Measurements from ENCODE around the gene TSPAN12.

Gene TSPAN12

GRCh38 chr7:120742372-120742771 is 115.6 kb downstream of the TSPAN12 start:
- DNase-seq (ENCODE audit: low spot score) = no peak

- no peak for DNase-seq (ENCODE audit: low spot score)
Measured at GRCh38 chr7:120741371-120742042, 116.4 kb downstream of the TSPAN12 start.

DNA sequence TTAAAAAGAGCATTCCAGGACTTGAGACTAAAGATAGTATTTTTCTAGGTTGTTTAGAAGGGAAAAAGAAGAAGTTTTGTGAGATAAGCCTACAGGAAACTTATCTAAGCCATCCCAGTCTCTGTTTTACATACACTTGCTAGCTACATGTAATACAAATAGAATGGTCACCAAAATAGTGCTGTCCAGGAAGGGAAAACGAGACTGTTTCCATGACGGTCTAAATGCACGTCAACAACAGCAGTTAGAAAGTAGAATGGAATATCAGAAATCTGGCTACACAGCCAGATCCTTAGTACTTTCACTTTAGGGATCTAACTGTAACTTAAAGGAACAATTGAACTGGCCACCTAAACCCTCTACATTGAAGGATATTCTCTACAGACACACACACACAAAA is 117.6 kb downstream of the TSPAN12 start:
- DNase-seq (ENCODE audit: low spot score) = no peak

GRCh38 chr7:120738816-120739215 is 119.1 kb downstream of the TSPAN12 start:
- no peak for DNase-seq (ENCODE audit: low spot score)

All from hematopoietic multipotent progenitor cell treated with erythropoietin and hydrocortisone succinate and interleukin-3 and kit ligand, for 17 days (in vitro differentiated cells).